Measurements from ENCODE around the gene NSUN6.

The NSUN6 gene

DNA sequence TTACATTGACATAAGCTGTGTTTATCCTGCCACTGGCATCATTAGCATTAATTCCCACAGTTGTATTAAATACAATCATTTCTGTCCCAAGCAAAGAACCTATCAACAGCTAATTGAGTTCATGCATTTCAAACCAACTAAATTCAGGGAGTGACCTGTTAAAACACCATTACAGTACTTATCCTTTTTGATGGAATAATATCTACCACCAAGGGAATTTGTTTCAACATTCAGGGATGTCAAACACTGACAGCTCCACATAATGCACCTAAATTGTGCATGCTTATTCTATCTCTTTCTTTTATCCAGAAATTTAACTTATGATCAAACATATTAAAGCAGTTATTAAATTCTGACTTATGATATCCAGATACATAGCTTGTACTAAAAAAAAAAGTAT is 136.8 kb downstream of the NSUN6 start:
- H3K4me3 ChIP-seq (ENCODE audit: low read length in 2 of 2), result no peak overlapping the region
- H3K9ac ChIP-seq (ENCODE audit: low read depth in 1 of 2, low read length in 2 of 2), result no peak overlapping the region
- H3K27me3 ChIP-seq (ENCODE audit: control insufficient read depth in 2 of 2, insufficient read depth in 2 of 2, low read length in 2 of 2), result no peaks in the 10 kb centered on the region
- H3K9me3 ChIP-seq (ENCODE audit: control insufficient read depth in 2 of 2, low read length in 2 of 2), result no peaks in the 10 kb centered on the region
- H3K27ac ChIP-seq (ENCODE audit: low read depth in 2 of 2, low read length in 2 of 2), result no peak overlapping the region
- peaks cover 4 to 12% of the 10 kb centered on the region in 2 donors for H3K36me3 ChIP-seq (ENCODE audit: control insufficient read depth in 2 of 2, insufficient read depth in 2 of 2, low read length in 2 of 2)
- no peaks in the 10 kb centered on the region for H3K4me1 ChIP-seq (ENCODE audit: control insufficient read depth in 2 of 2, insufficient read depth in 2 of 2, low read length in 2 of 2)

- Histone ChIP-seq H3K27ac (ENCODE audit: low read depth in 2 of 2, low read length in 2 of 2) (no peak overlapping the region), H3K36me3 (ENCODE audit: control insufficient read depth in 2 of 2, insufficient read depth in 2 of 2, low read length in 2 of 2) (peaks cover 2 to 4% of the 10 kb centered on the region in 2 donors), H3K27me3 (ENCODE audit: control insufficient read depth in 2 of 2, insufficient read depth in 2 of 2, low read length in 2 of 2) (no peaks in the 10 kb centered on the region), H3K9me3 (ENCODE audit: control insufficient read depth in 2 of 2, low read length in 2 of 2) (no peaks in the 10 kb centered on the region), H3K4me3 (ENCODE audit: low read length in 2 of 2) (no peak overlapping the region), H3K9ac (ENCODE audit: low read depth in 1 of 2, low read length in 2 of 2) (no peak overlapping the region), H3K4me1 (ENCODE audit: control insufficient read depth in 2 of 2, insufficient read depth in 2 of 2, low read length in 2 of 2) (no peaks in the 10 kb centered on the region)
Observed at GRCh38 chr10:18508587-18508986, 142.8 kb downstream of the NSUN6 start.

GRCh38 chr10:18505456-18506118 is 145.8 kb downstream of the NSUN6 start:
- Histone ChIP-seq H3K36me3 (ENCODE audit: control insufficient read depth in 2 of 2, insufficient read depth in 2 of 2, low read length in 2 of 2) (peaks cover 0 to 4% of the 10 kb centered on the region in 2 donors), H3K27me3 (ENCODE audit: control insufficient read depth in 2 of 2, insufficient read depth in 2 of 2, low read length in 2 of 2) (no peaks in the 10 kb centered on the region), H3K27ac (ENCODE audit: low read depth in 2 of 2, low read length in 2 of 2) (no peak overlapping the region), H3K4me3 (ENCODE audit: low read length in 2 of 2) (no peak overlapping the region), H3K4me1 (ENCODE audit: control insufficient read depth in 2 of 2, insufficient read depth in 2 of 2, low read length in 2 of 2) (no peaks in the 10 kb centered on the region), H3K9ac (ENCODE audit: low read depth in 1 of 2, low read length in 2 of 2) (no peak overlapping the region), H3K9me3 (ENCODE audit: control insufficient read depth in 2 of 2, low read length in 2 of 2) (no peaks in the 10 kb centered on the region)

GRCh38 chr10:18504161-18504560 is 147.2 kb downstream of the NSUN6 start:
- Histone ChIP-seq H3K9ac (ENCODE audit: low read depth in 1 of 2, low read length in 2 of 2) (no peak overlapping the region), H3K36me3 (ENCODE audit: control insufficient read depth in 2 of 2, insufficient read depth in 2 of 2, low read length in 2 of 2) (peaks cover 0 to 10% of the 10 kb centered on the region in 2 donors), H3K9me3 (ENCODE audit: control insufficient read depth in 2 of 2, low read length in 2 of 2) (no peaks in the 10 kb centered on the region), H3K27me3 (ENCODE audit: control insufficient read depth in 2 of 2, insufficient read depth in 2 of 2, low read length in 2 of 2) (no peaks in the 10 kb centered on the region), H3K27ac (ENCODE audit: low read depth in 2 of 2, low read length in 2 of 2) (no peak overlapping the region), H3K4me1 (ENCODE audit: control insufficient read depth in 2 of 2, insufficient read depth in 2 of 2, low read length in 2 of 2) (no peaks in the 10 kb centered on the region), H3K4me3 (ENCODE audit: low read length in 2 of 2) (no peak overlapping the region)

DNA sequence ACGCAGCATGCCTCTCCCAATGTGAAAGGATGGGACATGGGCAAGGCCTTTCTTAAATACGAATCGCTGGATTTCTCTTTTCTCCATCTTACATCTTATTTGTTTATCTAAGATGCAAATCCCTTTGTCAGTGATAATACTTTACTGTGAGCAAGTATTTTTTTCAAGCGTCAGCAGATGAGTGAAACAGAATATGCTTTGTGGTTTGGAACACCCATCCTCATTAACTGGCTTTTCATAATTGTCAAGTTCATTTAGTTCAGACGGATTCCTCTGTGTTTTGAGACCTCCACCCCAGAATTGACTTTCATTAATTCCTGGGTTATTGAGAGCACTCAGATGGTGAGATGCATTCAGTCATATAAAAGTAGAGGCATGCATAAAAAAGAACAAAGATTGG is 149.8 kb downstream of the NSUN6 start:
- Histone ChIP-seq H3K27ac (ENCODE audit: low read depth in 2 of 2, low read length in 2 of 2) (no peak overlapping the region), H3K36me3 (ENCODE audit: control insufficient read depth in 2 of 2, insufficient read depth in 2 of 2, low read length in 2 of 2) (peaks cover 0 to 7% of the 10 kb centered on the region in 2 donors), H3K27me3 (ENCODE audit: control insufficient read depth in 2 of 2, insufficient read depth in 2 of 2, low read length in 2 of 2) (no peaks in the 10 kb centered on the region), H3K9ac (ENCODE audit: low read depth in 1 of 2, low read length in 2 of 2) (no peak overlapping the region), H3K9me3 (ENCODE audit: control insufficient read depth in 2 of 2, low read length in 2 of 2) (no peaks in the 10 kb centered on the region), H3K4me1 (ENCODE audit: control insufficient read depth in 2 of 2, insufficient read depth in 2 of 2, low read length in 2 of 2) (no peaks in the 10 kb centered on the region), H3K4me3 (ENCODE audit: low read length in 2 of 2) (no peak overlapping the region)

DNA sequence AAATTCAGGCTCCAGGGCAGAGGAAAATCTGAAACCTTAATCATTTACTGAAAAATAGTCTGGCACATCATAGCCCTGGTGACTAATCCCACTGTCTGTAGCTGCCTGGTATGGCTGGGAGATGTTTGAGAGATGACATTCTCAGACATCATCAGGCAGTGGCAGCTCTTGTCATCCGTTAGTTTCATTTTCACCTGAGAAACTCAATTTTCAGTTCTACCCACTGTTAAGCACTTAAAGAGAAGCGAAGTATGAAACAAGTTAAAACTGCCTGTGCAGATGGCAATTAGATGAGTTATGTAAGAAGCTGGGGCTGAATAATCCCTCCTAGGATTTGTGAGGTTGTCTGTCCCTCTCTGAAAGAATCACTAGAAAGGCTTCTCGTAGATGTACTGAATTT is 150.2 kb downstream of the NSUN6 start:
- H3K9ac ChIP-seq (ENCODE audit: low read depth in 1 of 2, low read length in 2 of 2), result no peak overlapping the region
- H3K27me3 ChIP-seq (ENCODE audit: control insufficient read depth in 2 of 2, insufficient read depth in 2 of 2, low read length in 2 of 2), result no peaks in the 10 kb centered on the region
- no peaks in the 10 kb centered on the region for H3K9me3 ChIP-seq (ENCODE audit: control insufficient read depth in 2 of 2, low read length in 2 of 2)
- H3K4me1 ChIP-seq (ENCODE audit: control insufficient read depth in 2 of 2, insufficient read depth in 2 of 2, low read length in 2 of 2), result no peaks in the 10 kb centered on the region
- H3K27ac ChIP-seq (ENCODE audit: low read depth in 2 of 2, low read length in 2 of 2), result no peak overlapping the region
- peaks cover 0 to 7% of the 10 kb centered on the region in 2 donors for H3K36me3 ChIP-seq (ENCODE audit: control insufficient read depth in 2 of 2, insufficient read depth in 2 of 2, low read length in 2 of 2)
- H3K4me3 ChIP-seq (ENCODE audit: low read length in 2 of 2), result no peak overlapping the region

DNA sequence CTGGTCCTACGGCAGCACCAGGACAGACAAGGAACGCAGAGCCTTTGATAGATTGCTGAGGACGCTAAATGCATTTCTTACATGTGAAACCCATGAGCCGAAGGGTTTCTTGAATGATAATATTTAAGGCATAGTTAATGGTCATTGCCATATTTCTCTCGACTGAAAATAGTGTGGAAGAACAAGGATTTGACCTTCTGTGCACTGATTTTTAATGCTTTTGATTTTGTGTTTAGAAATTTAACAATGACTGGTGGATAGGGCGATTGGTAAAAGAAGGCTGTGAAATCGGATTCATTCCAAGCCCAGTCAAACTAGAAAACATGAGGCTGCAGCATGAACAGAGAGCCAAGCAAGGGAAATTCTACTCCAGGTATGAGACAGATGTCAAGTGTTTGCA is 150.8 kb downstream of the NSUN6 start:
- Histone ChIP-seq H3K9me3 (ENCODE audit: control insufficient read depth in 2 of 2, low read length in 2 of 2) (no peaks in the 10 kb centered on the region), H3K27ac (ENCODE audit: low read depth in 2 of 2, low read length in 2 of 2) (no peak overlapping the region), H3K36me3 (ENCODE audit: control insufficient read depth in 2 of 2, insufficient read depth in 2 of 2, low read length in 2 of 2) (peaks cover 0 to 7% of the 10 kb centered on the region in 2 donors), H3K9ac (ENCODE audit: low read depth in 1 of 2, low read length in 2 of 2) (no peak overlapping the region), H3K4me3 (ENCODE audit: low read length in 2 of 2) (no peak overlapping the region), H3K27me3 (ENCODE audit: control insufficient read depth in 2 of 2, insufficient read depth in 2 of 2, low read length in 2 of 2) (no peaks in the 10 kb centered on the region), H3K4me1 (ENCODE audit: control insufficient read depth in 2 of 2, insufficient read depth in 2 of 2, low read length in 2 of 2) (no peaks in the 10 kb centered on the region)

- Histone ChIP-seq H3K27ac (ENCODE audit: low read depth in 2 of 2, low read length in 2 of 2) (no peak overlapping the region), H3K27me3 (ENCODE audit: control insufficient read depth in 2 of 2, insufficient read depth in 2 of 2, low read length in 2 of 2) (no peaks in the 10 kb centered on the region), H3K36me3 (ENCODE audit: control insufficient read depth in 2 of 2, insufficient read depth in 2 of 2, low read length in 2 of 2) (peaks cover 0 to 7% of the 10 kb centered on the region in 2 donors), H3K9ac (ENCODE audit: low read depth in 1 of 2, low read length in 2 of 2) (no peak overlapping the region), H3K4me1 (ENCODE audit: control insufficient read depth in 2 of 2, insufficient read depth in 2 of 2, low read length in 2 of 2) (no peaks in the 10 kb centered on the region), H3K4me3 (ENCODE audit: low read length in 2 of 2) (no peak overlapping the region), H3K9me3 (ENCODE audit: control insufficient read depth in 2 of 2, low read length in 2 of 2) (no peaks in the 10 kb centered on the region)
Observed at GRCh38 chr10:18498998-18499397, 152.4 kb downstream of the NSUN6 start.

GRCh38 chr10:18497806-18498369 is 153.5 kb downstream of the NSUN6 start:
- H3K27ac ChIP-seq (ENCODE audit: low read depth in 2 of 2, low read length in 2 of 2), result no peak overlapping the region
- no peak overlapping the region for H3K4me3 ChIP-seq (ENCODE audit: low read length in 2 of 2)
- no peaks in the 10 kb centered on the region for H3K27me3 ChIP-seq (ENCODE audit: control insufficient read depth in 2 of 2, insufficient read depth in 2 of 2, low read length in 2 of 2)
- H3K9me3 ChIP-seq (ENCODE audit: control insufficient read depth in 2 of 2, low read length in 2 of 2), result no peaks in the 10 kb centered on the region
- no peaks in the 10 kb centered on the region for H3K4me1 ChIP-seq (ENCODE audit: control insufficient read depth in 2 of 2, insufficient read depth in 2 of 2, low read length in 2 of 2)
- H3K36me3 ChIP-seq (ENCODE audit: control insufficient read depth in 2 of 2, insufficient read depth in 2 of 2, low read length in 2 of 2), result peaks cover 0 to 7% of the 10 kb centered on the region in 2 donors
- no peak overlapping the region for H3K9ac ChIP-seq (ENCODE audit: low read depth in 1 of 2, low read length in 2 of 2)

Measured in mucosa of rectum (tissue), 2 donors.